Measurements from ENCODE around the gene PHLPP2. TPM values are rescaled to one million over a fixed set of nuclear protein-coding genes. Genes with fewer than 3 reads are reported as not detected.

The PHLPP2 gene
- total RNA-seq, 1 donor = 12.7 TPM

- no peak for DNase-seq (ENCODE audit: insufficient read length, low spot score, missing footprints)
- Histone ChIP-seq H2AFZ (ENCODE audit: low read length) (no peak overlapping the region), H3K4me2 (ENCODE audit: insufficient read depth, low read length) (no peak overlapping the region), H3K79me2 (ENCODE audit: insufficient read depth, low read length) (peaks cover 30% of the 10 kb centered on the region), H3K27me3 (ENCODE audit: insufficient read depth, low read length) (no peaks in the 10 kb centered on the region), H3K36me3 (ENCODE audit: insufficient read depth, low read length) (peaks cover 61% of the 10 kb centered on the region), H4K20me1 (ENCODE audit: insufficient read depth, low read length) (peaks cover 8% of the 10 kb centered on the region), H3K4me1 (ENCODE audit: insufficient read depth, low read length) (peaks cover 15% of the 10 kb centered on the region), H3K27ac (ENCODE audit: low read depth, low read length) (peak overlapping the region; percentile 68), H3K4me3 (ENCODE audit: insufficient read depth, low read length) (no peak overlapping the region), H3K9me3 (ENCODE audit: low read depth, low read length) (no peaks in the 10 kb centered on the region)
- TF ChIP-seq CTCF (IDR thresholded peaks at IDR 0.05; ENCODE audit: extremely low read depth, low read depth, low read length) = no peak
Observed at GRCh38 chr16:71762186-71762585, 37.7 kb upstream of the PHLPP2 start.

- H3K4me2 ChIP-seq (ENCODE audit: insufficient read depth, low read length) = no peak overlapping the region
- peaks cover 24% of the 10 kb centered on the region for H3K79me2 ChIP-seq (ENCODE audit: insufficient read depth, low read length)
- H4K20me1 ChIP-seq (ENCODE audit: insufficient read depth, low read length) = no peaks in the 10 kb centered on the region
- H3K27ac ChIP-seq (ENCODE audit: low read depth, low read length) = no peak overlapping the region
- TF ChIP-seq CTCF (IDR thresholded peaks at IDR 0.05; ENCODE audit: extremely low read depth, low read depth, low read length) = no peak
- H3K9me3 ChIP-seq (ENCODE audit: low read depth, low read length) = no peaks in the 10 kb centered on the region
- no peak for DNase-seq (ENCODE audit: insufficient read length, low spot score, missing footprints)
- no peak overlapping the region for H2AFZ ChIP-seq (ENCODE audit: low read length)
- H3K27me3 ChIP-seq (ENCODE audit: insufficient read depth, low read length) = no peaks in the 10 kb centered on the region
- no peak overlapping the region for H3K4me3 ChIP-seq (ENCODE audit: insufficient read depth, low read length)
- peaks cover 67% of the 10 kb centered on the region for H3K36me3 ChIP-seq (ENCODE audit: insufficient read depth, low read length)
- peaks cover 7% of the 10 kb centered on the region for H3K4me1 ChIP-seq (ENCODE audit: insufficient read depth, low read length)
Observed at GRCh38 chr16:71761097-71761496, 36.6 kb upstream of the PHLPP2 start.

GRCh38 chr16:71758293-71758760 is 33.8 kb upstream of the PHLPP2 start:
- Histone ChIP-seq H2AFZ (ENCODE audit: low read length) (no peak overlapping the region), H3K4me3 (ENCODE audit: insufficient read depth, low read length) (no peak overlapping the region), H3K4me1 (ENCODE audit: insufficient read depth, low read length) (peaks cover 7% of the 10 kb centered on the region), H3K79me2 (ENCODE audit: insufficient read depth, low read length) (peaks cover 11% of the 10 kb centered on the region), H3K9me3 (ENCODE audit: low read depth, low read length) (no peaks in the 10 kb centered on the region), H3K27me3 (ENCODE audit: insufficient read depth, low read length) (no peaks in the 10 kb centered on the region), H3K36me3 (ENCODE audit: insufficient read depth, low read length) (peaks cover 78% of the 10 kb centered on the region), H3K27ac (ENCODE audit: low read depth, low read length) (no peak overlapping the region), H3K4me2 (ENCODE audit: insufficient read depth, low read length) (no peak overlapping the region), H4K20me1 (ENCODE audit: insufficient read depth, low read length) (no peaks in the 10 kb centered on the region)
- TF ChIP-seq CTCF (IDR thresholded peaks at IDR 0.05; ENCODE audit: extremely low read depth, low read depth, low read length) = no peak
- DNase-seq (ENCODE audit: insufficient read length, low spot score, missing footprints) = no peak

- no peak for DNase-seq (ENCODE audit: insufficient read length, low spot score, missing footprints)
Observed at GRCh38 chr16:71754652-71755051, 30.2 kb upstream of the PHLPP2 start.

More at GRCh38 chr16:71754652-71755051, 30.2 kb upstream of the PHLPP2 start:
- Histone ChIP-seq H3K27me3 (ENCODE audit: insufficient read depth, low read length) (no peaks in the 10 kb centered on the region), H2AFZ (ENCODE audit: low read length) (no peak overlapping the region), H3K36me3 (ENCODE audit: insufficient read depth, low read length) (peaks cover 62% of the 10 kb centered on the region), H3K79me2 (ENCODE audit: insufficient read depth, low read length) (peaks cover 6% of the 10 kb centered on the region), H3K4me1 (ENCODE audit: insufficient read depth, low read length) (no peaks in the 10 kb centered on the region), H3K4me3 (ENCODE audit: insufficient read depth, low read length) (no peak overlapping the region), H4K20me1 (ENCODE audit: insufficient read depth, low read length) (peaks cover 1% of the 10 kb centered on the region), H3K9me3 (ENCODE audit: low read depth, low read length) (no peaks in the 10 kb centered on the region), H3K4me2 (ENCODE audit: insufficient read depth, low read length) (no peak overlapping the region), H3K27ac (ENCODE audit: low read depth, low read length) (no peak overlapping the region)
- no peak for TF ChIP-seq CTCF (IDR thresholded peaks at IDR 0.05; ENCODE audit: extremely low read depth, low read depth, low read length)

All from osteoblast (primary cell).